Measurements from ENCODE around the gene SLC9A3. TPM values are rescaled to one million over a fixed set of nuclear protein-coding genes. Genes with fewer than 3 reads are reported as not detected.
A peak's percentile ranks its signal among the peaks of the same experiment; 100 is the strongest.

Gene SLC9A3
- total RNA-seq, 1 donor from 2014 or later = 3.9 TPM

DNA sequence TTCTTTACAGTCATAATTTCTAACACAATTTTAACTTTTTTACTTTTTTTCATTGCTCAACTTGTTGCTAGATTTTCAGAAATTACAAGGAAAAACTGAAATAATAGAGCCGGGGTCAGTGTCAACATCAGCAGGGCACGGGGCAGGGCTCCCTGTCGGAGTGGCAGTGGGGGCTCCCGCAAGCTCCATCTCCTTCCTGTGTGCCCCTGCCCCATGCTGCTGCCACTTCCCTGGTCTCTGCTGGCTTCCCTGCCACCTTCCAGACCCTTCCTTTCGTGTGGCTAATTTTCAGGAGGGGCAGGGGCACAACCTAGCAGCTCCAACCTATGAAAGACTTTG, 82.3 kb downstream of the SLC9A3 start:
- no peak overlapping the region for H3K27ac ChIP-seq
- H3K9me3 ChIP-seq = no peaks in the 10 kb centered on the region
- H3K4me1 ChIP-seq = peaks cover 26% of the 10 kb centered on the region
- TF ChIP-seq POLR2A (IDR thresholded peaks at IDR 0.05) (no peak), POLR2AphosphoS5 (IDR thresholded peaks at IDR 0.05; ENCODE audit: insufficient read depth in 1 of 2, low read depth in 1 of 2) (no peak), CTCF (IDR thresholded peaks at IDR 0.05) (no peak)
- intact Hi-C loops (cut with DNase I) = no loop called here
- no peaks in the 10 kb centered on the region for H3K27me3 ChIP-seq
- peak overlapping the region; percentile 80 to 96 for H3K4me3 ChIP-seq
- no peak for DNase-seq (ENCODE audit: extremely low spot score in 2 of 2)
- peaks cover 0 to 6% of the 10 kb centered on the region in 2 donors for H3K36me3 ChIP-seq

GRCh38 chr5:440401-441201, 83.6 kb downstream of the SLC9A3 start:
- H3K27ac ChIP-seq = no peak overlapping the region
- H3K4me1 ChIP-seq = peaks cover 26% of the 10 kb centered on the region
- TF ChIP-seq POLR2AphosphoS5 (IDR thresholded peaks at IDR 0.05; ENCODE audit: insufficient read depth in 1 of 2, low read depth in 1 of 2) = no peak
- TF ChIP-seq CTCF (IDR thresholded peaks at IDR 0.05) = no peak
- no peak for TF ChIP-seq POLR2A (IDR thresholded peaks at IDR 0.05)
- no peaks in the 10 kb centered on the region for H3K36me3 ChIP-seq
- no peak overlapping the region for H3K4me3 ChIP-seq
- H3K27me3 ChIP-seq = no peaks in the 10 kb centered on the region
- intact Hi-C loops (cut with DNase I) = no loop called here
- no peaks in the 10 kb centered on the region for H3K9me3 ChIP-seq
- DNase-seq (ENCODE audit: extremely low spot score in 2 of 2) = no peak

- H3K9me3 ChIP-seq = no peaks in the 10 kb centered on the region
- H3K36me3 ChIP-seq = no peaks in the 10 kb centered on the region
- intact Hi-C loops (cut with DNase I) = no loop called here
- no peak for TF ChIP-seq POLR2AphosphoS5 (IDR thresholded peaks at IDR 0.05; ENCODE audit: insufficient read depth in 1 of 2, low read depth in 1 of 2)
- TF ChIP-seq CTCF (IDR thresholded peaks at IDR 0.05) = no peak
- TF ChIP-seq POLR2A (IDR thresholded peaks at IDR 0.05) = no peak
- no peak overlapping the region for H3K4me3 ChIP-seq
- H3K27ac ChIP-seq = no peak overlapping the region
- no peaks in the 10 kb centered on the region for H3K27me3 ChIP-seq
- peaks cover 24% of the 10 kb centered on the region for H3K4me1 ChIP-seq
- DNase-seq (ENCODE audit: extremely low spot score in 2 of 2) = no peak
These were observed 84.6 kb downstream of the SLC9A3 start for GRCh38 chr5:439636-440035.

DNA sequence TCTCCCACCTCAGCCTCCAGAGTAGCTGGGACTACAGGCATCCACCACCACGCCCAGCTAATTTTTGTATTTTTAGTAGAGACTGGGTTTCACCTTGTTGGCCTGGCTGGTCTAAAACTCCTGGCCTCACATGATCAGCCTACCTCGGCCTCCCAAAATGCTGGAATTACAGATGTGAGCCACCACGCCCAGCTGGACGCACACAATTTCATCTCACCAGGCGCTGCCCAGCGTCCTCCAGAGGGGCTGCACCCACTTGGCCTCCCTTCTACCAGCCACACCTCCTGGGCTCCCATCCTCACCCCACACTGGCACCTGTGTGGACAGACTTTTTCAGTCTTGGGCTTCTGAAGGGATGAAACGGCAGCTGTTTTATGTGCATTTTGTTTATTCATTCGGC, 85.1 kb downstream of the SLC9A3 start:
- Histone ChIP-seq H3K4me3 (no peak overlapping the region), H3K36me3 (no peaks in the 10 kb centered on the region), H3K27me3 (no peaks in the 10 kb centered on the region), H3K9me3 (no peaks in the 10 kb centered on the region), H3K27ac (no peak overlapping the region), H3K4me1 (peaks cover 19% of the 10 kb centered on the region)
- intact Hi-C loops (cut with DNase I) = no loop called here
- DNase-seq (ENCODE audit: extremely low spot score in 2 of 2) = no peak
- no peak for TF ChIP-seq CTCF (IDR thresholded peaks at IDR 0.05)
- no peak for TF ChIP-seq POLR2AphosphoS5 (IDR thresholded peaks at IDR 0.05; ENCODE audit: insufficient read depth in 1 of 2, low read depth in 1 of 2)
- no peak for TF ChIP-seq POLR2A (IDR thresholded peaks at IDR 0.05)

DNA sequence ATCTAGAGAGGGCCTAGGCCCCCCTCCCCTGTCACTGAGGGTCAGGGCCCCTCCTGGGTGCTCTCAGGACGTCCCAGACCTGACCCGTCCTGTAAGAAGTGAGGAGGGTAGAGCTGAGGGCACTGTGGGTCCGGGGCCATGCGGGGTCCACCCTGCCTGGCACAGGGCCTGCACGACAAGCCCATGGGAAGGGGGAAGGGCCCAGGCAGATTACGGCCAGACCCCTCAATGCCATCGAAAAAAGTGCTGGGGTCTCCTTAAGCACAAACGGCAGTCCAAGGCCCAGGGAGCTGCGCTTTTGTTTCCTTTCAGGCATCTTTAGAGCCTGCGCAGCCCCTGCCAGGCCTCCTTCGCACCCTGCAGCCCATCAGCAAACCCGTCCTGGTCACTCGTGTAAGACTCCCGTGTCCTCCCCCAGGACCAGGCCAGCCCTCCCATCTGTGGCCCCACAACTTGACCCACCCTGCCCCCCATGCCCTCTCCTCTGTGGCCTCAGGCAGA, 85.7 kb downstream of the SLC9A3 start:
- Histone ChIP-seq H3K9me3 (no peaks in the 10 kb centered on the region), H3K36me3 (no peaks in the 10 kb centered on the region), H3K4me3 (no peak overlapping the region), H3K27me3 (no peaks in the 10 kb centered on the region), H3K27ac (no peak overlapping the region), H3K4me1 (peaks cover 13% of the 10 kb centered on the region)
- DNase-seq (ENCODE audit: extremely low spot score in 2 of 2) = no peak
- intact Hi-C loops (cut with DNase I) = no loop called here
- no peak for TF ChIP-seq POLR2AphosphoS5 (IDR thresholded peaks at IDR 0.05; ENCODE audit: insufficient read depth in 1 of 2, low read depth in 1 of 2)
- TF ChIP-seq CTCF (IDR thresholded peaks at IDR 0.05) = no peak
- no peak for TF ChIP-seq POLR2A (IDR thresholded peaks at IDR 0.05)
